Upper lobe of left lung (tissue), 6 donors: ENCODE results near the gene RAP2A. TPM values are rescaled to one million over a fixed set of nuclear protein-coding genes. Genes with fewer than 3 reads are reported as not detected.

Experiments
- ATAC-seq, 2 donors: fragments of 200-7000 bp; cut with Tn5 transposase; one replicate each; pipeline ENCODE4 v1.9.1; 2022; ENCODE audit warnings: mild to moderate bottlenecking in 2 of 2, moderate library complexity in 2 of 2; ENCODE audit not compliant: low FRiP score in 2 of 2
- DNase-seq, 2 donors: peaks; one replicate each; pipeline ENCODE4 v3.0.0-alpha.2; 2019 to 2020
- H3K27ac ChIP-seq, 4 donors: fragments of 200-600 bp; sonication (generic); one replicate each; pipeline ENCODE4 v1.5.1; 2016 to 2019
- H3K27me3 ChIP-seq, 4 donors: fragments of 200-600 bp; sonication (generic); one replicate each; pipeline ENCODE4 v1.5.1; 2017 to 2019
- H3K36me3 ChIP-seq, 4 donors: fragments of 200-600 bp; sonication (generic); one replicate each; pipeline ENCODE4 v1.5.1; 2016 to 2019
- H3K4me1 ChIP-seq, 4 donors: fragments of 200-600 bp; sonication (generic); one replicate each; pipeline ENCODE4 v1.5.1; 2018 to 2019
- H3K4me3 ChIP-seq, 4 donors: fragments of 200-600 bp; sonication (generic); one replicate each; pipeline ENCODE4 v1.5.1; 2017 to 2019; ENCODE audit warnings: mild to moderate bottlenecking in 2 of 4, moderate library complexity in 1 of 4
- H3K9me3 ChIP-seq, 4 donors: fragments of 200-600 bp; sonication (generic); one replicate each; pipeline ENCODE4 v1.5.1; 2018 to 2019
- CTCF ChIP-seq, 6 experiments: fragments of 450-650 bp in 4 of 6; fragments of 200-600 bp in 2 of 6; sonication (generic) in 2 of 6; IDR thresholded peaks; one replicate each; pipeline ENCODE4 v1.5.1; 2016 to 2019; ENCODE audit warnings: antibody characterized with exemption in 6 of 6
- EP300 ChIP-seq, 4 donors: sonication (generic); formaldehyde crosslinking; IDR thresholded peaks; one replicate each; pipeline ENCODE4 v1.5.1; 2017; ENCODE audit warnings: antibody characterized with exemption in 4 of 4, control low read depth in 2 of 4
- POLR2A ChIP-seq, 4 donors: fragments of 450-650 bp; IDR thresholded peaks; one replicate each; pipeline ENCODE4 v1.5.1; 2016 to 2017; ENCODE audit warnings: antibody characterized with exemption in 4 of 4, mild to moderate bottlenecking in 2 of 4
- POLR2AphosphoS5 ChIP-seq, 2 donors: sonication (generic); formaldehyde crosslinking; IDR thresholded peaks; one replicate each; pipeline ENCODE4 v1.5.1; 2017; ENCODE audit warnings: antibody characterized with exemption in 2 of 2
- WGBS, 2 donors: methylation state at CpG; one replicate each; pipeline ENCODE4 v1.1.5; 2017 to 2018; 5-methylcytosine and 5-hydroxymethylcytosine counted together
- total RNA-seq, 6 donors: library from RNA; depleted of rRNA in 4 of 6; stranded (reverse); fragments of >200 nt in 4 of 6; gene quantifications; one replicate each; pipeline versions ENCODE4 v1.1.0 to v1.2.1, GENCODE V29; 2016 to 2021
- donor health status: DM: no; HTN: no; CAD: no; lungs with moderate emphysema.
- donor health status: DM: no; HTN: yes; CAD: no; lungs with severe emphysema.

RAP2A gene
- total RNA-seq, 6 donors from 2014 or later: 17.8 to 55.4 (median 31.5) TPM

- Histone ChIP-seq H3K36me3 (no peaks in the 10 kb centered on the region), H3K4me3 (no peak overlapping the region), H3K4me1 (no peaks in the 10 kb centered on the region), H3K27me3 (no peaks in the 10 kb centered on the region), H3K9me3 (no peaks in the 10 kb centered on the region), H3K27ac (no peak overlapping the region)
- ATAC-seq (no peak), DNase-seq (no peak)
- no peak for TF ChIP-seq EP300 (IDR thresholded peaks at IDR 0.05)
- WGBS, 2 donors: 89 to 100% methylated on average over 1 of the region's 1 CpG
These were observed 49.5 kb downstream of the RAP2A start for GRCh38 chr13:97483465-97483864.

DNA sequence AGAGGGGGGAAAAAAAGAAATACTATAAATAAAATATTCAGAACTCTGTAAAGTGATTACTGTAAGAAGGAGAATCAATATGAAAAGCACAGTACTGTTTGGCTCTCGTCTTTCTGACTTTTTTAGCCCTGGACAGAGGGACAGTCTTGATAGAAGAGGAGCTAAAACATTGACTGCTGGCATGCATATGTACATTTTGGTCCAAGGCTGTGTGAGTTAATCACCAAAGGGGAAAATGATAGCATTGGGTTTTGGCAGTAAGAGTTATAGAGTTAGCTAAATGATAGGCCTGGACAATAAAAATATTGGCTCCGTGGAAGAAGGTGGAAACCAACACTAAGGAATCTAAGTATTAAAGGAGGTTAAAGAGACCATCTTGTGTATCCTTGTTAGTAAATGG is 50.3 kb downstream of the RAP2A start:
- 68 to 81% methylated on average over 2 of the region's 2 CpGs for WGBS, 2 donors
- no peaks in the 10 kb centered on the region for H3K9me3 ChIP-seq
- H3K4me1 ChIP-seq: no peaks in the 10 kb centered on the region
- no peaks in the 10 kb centered on the region for H3K36me3 ChIP-seq
- no peak for ATAC-seq
- no peaks in the 10 kb centered on the region for H3K27me3 ChIP-seq
- no peak for DNase-seq
- TF ChIP-seq CTCF (IDR thresholded peaks at IDR 0.05) (no peak), POLR2A (IDR thresholded peaks at IDR 0.05) (no peak), POLR2AphosphoS5 (IDR thresholded peaks at IDR 0.05) (no peak), EP300 (IDR thresholded peaks at IDR 0.05) (no peak)
- no peak overlapping the region for H3K27ac ChIP-seq
- no peak overlapping the region for H3K4me3 ChIP-seq

DNA sequence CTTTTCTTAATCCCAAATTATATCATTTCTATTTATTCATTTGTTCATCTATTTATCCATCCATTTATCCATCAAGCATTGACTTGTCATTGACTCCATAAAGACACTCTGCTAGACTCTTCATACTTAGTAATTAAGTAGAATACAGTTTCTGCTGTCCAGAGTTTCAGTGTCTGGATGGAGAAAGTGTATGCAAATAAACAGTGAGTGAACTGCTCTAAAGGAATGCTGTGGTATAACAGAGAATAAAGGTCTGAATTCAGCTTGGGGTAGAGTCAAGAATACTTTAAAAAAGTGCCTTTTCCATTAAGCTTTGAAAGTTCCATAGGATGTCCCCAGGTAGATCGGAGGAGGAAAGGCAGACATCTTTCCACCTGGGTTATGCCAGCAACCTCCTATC is 51.4 kb downstream of the RAP2A start:
- H3K27ac ChIP-seq: no peak overlapping the region
- no peak for ATAC-seq
- 84 to 100% methylated on average over 1 of the region's 1 CpG for WGBS, 2 donors
- H3K9me3 ChIP-seq: no peaks in the 10 kb centered on the region
- TF ChIP-seq CTCF (IDR thresholded peaks at IDR 0.05) (no peak), POLR2A (IDR thresholded peaks at IDR 0.05) (no peak), POLR2AphosphoS5 (IDR thresholded peaks at IDR 0.05) (no peak), EP300 (IDR thresholded peaks at IDR 0.05) (no peak)
- no peak for DNase-seq
- no peaks in the 10 kb centered on the region for H3K4me1 ChIP-seq
- H3K27me3 ChIP-seq: no peaks in the 10 kb centered on the region
- no peak overlapping the region for H3K4me3 ChIP-seq
- H3K36me3 ChIP-seq: no peaks in the 10 kb centered on the region

DNA sequence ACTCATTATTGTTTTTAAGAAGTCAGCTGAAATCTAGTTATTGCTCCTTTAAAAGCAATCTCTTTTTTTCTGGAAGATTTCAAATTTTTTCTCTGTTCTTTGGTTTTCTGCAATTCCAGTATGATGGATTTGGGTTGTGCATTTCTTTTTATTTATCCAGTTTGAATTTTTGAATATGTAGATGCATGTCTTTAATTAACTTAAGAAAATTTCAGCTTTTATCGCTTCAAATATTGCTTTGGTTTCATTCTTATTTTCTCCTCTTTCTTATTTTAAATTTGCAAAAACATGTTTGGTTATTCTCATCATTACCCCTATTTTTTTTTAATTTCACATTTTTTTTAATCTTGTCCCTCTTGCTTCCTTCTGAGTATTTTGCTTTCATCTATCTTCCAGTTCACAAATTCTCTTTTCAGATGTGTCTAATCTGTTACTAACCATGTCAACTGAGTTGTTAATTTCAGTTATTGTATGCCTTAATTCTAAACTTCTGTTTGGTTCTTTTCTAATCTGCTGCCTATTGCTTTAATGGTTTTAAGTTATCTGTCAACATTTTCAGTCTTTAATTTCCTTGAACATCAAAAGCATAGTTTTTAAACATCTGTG is 56.8 kb downstream of the RAP2A start:
- peaks cover 0 to 6% (median 0%) of the 10 kb centered on the region in 4 donors for H3K9me3 ChIP-seq
- no peaks in the 10 kb centered on the region for H3K27me3 ChIP-seq
- WGBS, 2 donors: 97 to 98% methylated on average over 1 of the region's 1 CpG
- H3K36me3 ChIP-seq: no peaks in the 10 kb centered on the region
- TF ChIP-seq POLR2A (IDR thresholded peaks at IDR 0.05) (no peak), CTCF (IDR thresholded peaks at IDR 0.05) (no peak)
- ATAC-seq (no peak), DNase-seq (no peak)
- no peaks in the 10 kb centered on the region for H3K4me1 ChIP-seq
- H3K4me3 ChIP-seq: no peak overlapping the region
- no peak overlapping the region for H3K27ac ChIP-seq

- Histone ChIP-seq H3K27ac (no peak overlapping the region), H3K27me3 (no peaks in the 10 kb centered on the region), H3K9me3 (peaks cover 0 to 6% (median 0%) of the 10 kb centered on the region in 4 donors), H3K4me3 (no peak overlapping the region), H3K4me1 (no peaks in the 10 kb centered on the region), H3K36me3 (no peaks in the 10 kb centered on the region)
- DNase-seq (no peak), ATAC-seq (no peak)
- TF ChIP-seq CTCF (IDR thresholded peaks at IDR 0.05) (no peak), EP300 (IDR thresholded peaks at IDR 0.05) (no peak), POLR2AphosphoS5 (IDR thresholded peaks at IDR 0.05) (no peak), POLR2A (IDR thresholded peaks at IDR 0.05) (no peak)
These were observed 57.5 kb downstream of the RAP2A start for GRCh38 chr13:97491452-97491851.
